A204.1 (cell line): ENCODE data around the gene LAX1.
"Not testable (repeated sequence)": the region's sequence is repeated elsewhere in the genome, so short reads cannot be mapped to it uniquely, and the experiment has no call there.

ENCODE experiments used
- FAIRE-seq: peaks from 2 replicates; lab custom pipeline; 2012; peaks lifted over from hg19 to GRCh38; lab: Jason Lieb, UNC

LAX1 gene, protein sequence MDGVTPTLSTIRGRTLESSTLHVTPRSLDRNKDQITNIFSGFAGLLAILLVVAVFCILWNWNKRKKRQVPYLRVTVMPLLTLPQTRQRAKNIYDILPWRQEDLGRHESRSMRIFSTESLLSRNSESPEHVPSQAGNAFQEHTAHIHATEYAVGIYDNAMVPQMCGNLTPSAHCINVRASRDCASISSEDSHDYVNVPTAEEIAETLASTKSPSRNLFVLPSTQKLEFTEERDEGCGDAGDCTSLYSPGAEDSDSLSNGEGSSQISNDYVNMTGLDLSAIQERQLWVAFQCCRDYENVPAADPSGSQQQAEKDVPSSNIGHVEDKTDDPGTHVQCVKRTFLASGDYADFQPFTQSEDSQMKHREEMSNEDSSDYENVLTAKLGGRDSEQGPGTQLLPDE

DNA sequence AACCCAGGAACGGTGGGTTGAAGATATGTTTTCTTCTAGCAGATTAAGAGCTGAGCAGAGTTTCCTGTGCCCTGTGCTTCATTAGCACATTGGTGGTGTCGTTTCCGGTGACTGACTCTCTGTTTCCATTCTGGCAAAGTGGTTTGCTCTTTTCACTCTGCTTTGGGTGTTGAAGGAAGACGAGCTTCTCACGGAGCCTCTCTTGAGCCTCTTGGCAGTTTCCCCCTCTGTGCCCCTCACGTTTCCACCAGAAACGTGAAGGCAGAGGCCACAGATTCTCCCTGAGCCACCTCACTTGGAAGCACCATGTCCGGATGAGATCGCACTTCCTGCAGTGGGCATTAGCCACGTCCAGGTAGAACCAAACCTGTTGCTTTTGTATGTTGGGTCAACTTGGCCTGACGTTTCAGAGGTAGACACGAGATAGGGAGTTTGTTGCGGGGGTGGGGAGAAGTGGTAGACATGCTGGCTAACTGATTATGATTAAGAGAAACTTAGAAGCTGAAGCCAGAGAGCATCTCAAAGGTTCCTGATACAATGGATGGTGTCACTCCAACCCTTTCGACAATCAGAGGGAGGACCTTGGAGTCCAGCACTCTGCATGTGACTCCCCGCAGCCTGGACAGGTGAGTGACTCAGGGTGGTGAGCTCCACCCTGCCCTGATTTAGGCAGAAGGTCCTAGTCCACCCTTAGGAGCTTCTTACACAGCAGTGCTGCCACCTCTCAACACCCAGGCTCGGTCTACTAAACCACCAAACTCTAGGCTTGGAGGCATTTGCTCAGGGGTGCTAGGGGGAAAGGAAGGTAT, at the start of gene LAX1:
Gene LAX1 (plus strand): TSS at position 155 of the 809 bp plus-strand sequence. CDS start 383 bp downstream, at position 538.
- FAIRE-seq: no peak

DNA sequence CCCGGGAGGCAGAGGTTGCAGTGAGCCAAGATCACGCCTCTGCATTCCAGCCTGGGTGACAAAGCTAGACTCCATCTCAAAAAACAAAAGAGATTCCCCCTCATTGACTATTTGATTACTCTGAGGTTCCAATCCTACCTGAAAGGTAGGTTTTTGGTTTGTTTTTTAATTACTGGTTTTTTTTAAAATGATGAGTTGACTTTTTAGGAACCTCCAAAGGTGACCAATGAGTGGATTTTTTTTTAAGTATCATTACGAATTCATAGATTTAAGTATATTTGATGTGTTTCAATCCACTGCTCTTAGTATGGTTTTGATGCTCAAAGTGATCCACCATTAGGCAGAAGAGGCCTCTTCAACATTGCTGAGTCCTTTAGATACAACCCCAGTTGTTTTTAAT, 47.9 kb upstream of the LAX1 start:
- no peak for FAIRE-seq

DNA sequence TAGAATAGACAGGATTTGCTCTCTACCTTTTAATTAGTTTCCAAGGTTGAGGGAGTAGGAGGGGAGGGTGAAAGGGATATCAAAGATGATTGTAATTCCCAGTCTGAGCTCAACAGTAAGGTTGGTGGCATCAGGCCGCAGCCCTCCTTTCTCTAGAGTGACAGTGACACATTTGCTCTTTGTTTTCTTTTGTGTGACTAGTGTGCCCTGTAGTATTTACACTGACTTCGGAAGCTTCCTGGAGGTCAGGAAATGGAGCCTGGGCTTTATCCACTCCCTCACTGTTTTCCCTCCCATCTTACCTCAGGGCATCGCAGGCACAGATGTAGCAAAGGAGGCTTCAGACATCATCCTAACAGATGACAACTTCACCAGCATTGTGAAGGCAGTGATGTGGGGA, 44.7 kb upstream of the LAX1 start:
- no peak for FAIRE-seq

DNA sequence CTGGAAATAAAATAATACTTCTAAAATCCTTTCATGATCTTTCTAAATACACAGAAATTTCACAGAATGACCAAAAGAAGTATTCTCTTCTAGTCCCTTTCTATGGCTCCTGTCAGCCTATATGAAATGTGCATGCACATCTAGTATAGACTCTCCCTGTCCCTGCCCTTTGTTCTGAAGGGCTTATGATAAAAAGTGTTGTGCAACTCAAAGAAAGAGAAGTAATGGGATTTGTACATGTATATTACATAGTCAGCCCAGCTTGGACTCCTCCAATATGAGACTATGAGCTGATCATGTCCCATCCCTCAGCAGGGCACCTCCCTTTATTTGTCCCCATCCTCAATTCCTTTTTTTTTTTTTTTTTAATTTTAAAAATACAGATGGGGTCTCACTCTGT, 42.1 kb upstream of the LAX1 start:
- FAIRE-seq: no peak

DNA sequence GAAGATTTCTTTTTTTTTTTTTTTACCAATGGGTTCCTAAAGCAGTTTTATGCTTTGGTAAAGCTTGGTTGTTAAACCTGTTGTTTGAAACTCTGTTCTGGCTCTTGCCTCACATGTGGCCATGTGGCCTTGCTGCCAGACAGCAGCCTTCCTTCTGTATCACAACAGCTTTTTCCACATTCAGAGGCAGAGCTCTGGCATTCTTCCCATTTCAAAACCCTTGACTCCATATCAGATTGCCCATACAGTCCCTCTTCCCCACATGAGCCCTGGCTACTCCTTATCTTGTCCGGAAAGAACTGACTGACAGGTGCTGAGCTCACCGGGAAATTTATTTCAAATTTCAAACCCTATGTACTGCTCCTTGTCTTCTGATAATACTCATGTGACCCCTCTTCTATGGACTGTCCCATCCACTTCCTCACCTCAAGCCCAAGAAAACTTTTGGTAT, 38.5 kb upstream of the LAX1 start:
- FAIRE-seq: no peak

DNA sequence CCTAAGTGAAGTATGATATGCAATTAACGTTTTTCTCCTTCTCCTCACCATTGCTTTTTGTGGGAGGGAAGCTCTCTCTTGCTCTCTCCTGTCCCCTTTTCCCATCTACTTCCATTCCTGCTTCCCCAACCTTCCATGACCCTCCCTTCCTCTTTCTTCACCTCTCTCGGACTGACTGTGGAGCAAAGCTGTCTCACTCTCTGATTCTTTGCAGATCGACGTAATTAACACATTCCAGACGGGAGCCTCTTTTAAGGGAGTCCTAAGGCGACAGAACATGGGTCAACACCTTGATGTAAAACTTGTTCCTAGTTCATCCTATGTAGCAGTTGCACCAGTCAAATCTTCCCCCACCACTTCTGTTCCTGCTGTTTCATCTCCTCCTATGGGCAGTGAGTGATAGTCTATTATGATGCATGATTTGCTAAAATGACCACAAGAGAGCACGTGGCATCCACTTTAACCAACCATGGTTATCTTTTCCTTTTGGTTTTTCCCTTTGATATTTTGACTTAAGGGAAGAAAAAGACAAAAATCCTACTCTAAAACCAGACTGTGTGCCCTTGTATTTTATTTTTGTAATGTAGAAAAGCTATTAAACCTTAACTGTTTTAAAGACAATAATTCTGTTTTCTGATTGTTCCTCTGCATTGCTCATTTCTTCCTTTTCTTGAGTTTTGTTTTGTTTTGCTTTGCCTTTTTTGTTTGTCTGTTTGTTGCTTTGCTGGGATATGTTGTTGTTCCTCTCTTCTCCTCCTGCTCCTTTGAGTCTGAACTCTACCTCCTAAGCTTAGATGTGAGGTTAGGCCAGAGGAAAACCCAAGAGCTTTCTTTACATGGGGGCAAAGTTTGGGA, 31.7 kb upstream of the LAX1 start:
- no peak for FAIRE-seq

DNA sequence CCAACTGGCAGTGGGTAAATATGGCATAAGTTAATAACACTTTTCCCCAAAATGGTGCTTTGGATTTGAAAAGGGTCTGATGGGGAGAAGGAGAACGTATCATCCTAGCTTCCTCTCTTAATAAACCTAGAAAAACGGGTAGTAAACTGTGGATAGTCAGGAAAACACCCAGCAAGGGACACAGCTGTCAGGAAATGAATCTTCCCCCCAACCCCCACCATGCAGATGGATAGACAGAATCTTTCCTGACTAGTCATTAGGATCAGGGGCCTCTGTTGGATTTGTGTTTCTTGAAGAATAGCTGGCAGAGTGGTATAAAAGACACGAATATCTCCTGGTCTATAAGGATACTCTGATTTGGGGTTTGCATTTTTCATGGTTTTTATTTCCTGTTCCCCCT, 22.5 kb upstream of the LAX1 start:
- FAIRE-seq: no peak

DNA sequence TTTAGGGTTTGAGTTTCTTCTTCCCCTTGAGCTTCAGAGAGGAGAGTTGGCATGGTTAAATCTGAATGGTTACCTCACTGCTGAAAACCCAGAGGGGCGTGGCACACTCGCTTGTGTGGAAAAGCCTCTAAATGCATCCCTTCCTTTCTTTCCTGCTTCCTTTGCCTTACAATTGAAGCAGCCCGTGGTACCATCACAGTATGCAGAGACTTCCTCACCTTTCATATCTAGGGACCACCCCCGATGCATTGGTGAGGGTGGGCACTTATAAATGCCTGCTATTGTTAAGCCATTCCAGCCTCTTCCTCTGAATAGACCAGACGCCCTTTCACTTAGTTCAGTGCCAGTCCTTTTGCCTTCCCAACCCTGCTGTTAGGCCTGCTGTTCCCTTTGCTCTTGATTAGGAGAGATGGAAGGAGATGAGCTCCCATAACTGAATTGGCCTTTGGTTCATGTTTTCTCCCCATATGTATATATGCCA, 21.9 kb upstream of the LAX1 start:
- no peak for FAIRE-seq

DNA sequence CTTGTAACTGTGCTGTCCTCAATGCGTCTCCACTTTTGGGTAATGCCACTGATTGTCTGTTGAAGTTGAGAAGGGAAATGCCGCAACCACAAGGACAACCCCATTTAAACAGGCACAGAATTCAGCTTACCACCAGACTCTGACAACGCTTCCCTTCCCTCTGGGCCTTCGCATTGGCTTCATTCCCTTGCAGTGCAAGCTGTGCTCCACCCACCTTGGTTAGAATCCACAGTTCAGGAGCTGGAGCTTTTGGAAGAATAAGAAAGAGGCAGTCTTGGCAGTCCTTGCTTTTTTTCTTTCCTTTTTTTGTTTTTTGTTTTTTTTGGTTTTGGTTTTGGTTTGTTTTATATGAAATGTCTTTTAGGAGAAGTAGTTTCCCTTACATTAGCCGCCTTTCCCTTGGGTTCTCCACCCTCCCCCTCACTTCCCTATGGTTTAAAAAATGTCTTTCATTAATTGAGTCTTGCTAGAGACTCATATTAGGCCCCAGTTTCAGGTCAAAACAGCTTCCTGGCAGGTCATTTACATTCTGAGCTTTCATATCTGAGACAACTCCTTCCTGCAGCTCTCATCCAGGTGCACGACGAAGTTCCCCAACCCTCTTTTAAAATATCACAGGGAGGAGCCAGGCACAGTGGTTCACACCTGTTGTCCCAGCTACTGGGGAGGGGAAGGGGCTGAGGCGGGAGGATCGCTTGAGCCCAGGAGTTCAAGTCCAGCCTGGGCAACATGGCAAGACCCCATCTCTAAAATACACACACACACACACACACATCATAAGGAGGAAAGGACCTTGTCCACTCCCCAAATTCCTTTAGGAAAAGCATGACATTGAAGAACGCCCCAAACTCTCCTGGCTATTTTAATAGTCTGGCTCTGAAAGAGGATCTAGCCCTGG, 20.7 kb upstream of the LAX1 start:
- no peak for FAIRE-seq

DNA sequence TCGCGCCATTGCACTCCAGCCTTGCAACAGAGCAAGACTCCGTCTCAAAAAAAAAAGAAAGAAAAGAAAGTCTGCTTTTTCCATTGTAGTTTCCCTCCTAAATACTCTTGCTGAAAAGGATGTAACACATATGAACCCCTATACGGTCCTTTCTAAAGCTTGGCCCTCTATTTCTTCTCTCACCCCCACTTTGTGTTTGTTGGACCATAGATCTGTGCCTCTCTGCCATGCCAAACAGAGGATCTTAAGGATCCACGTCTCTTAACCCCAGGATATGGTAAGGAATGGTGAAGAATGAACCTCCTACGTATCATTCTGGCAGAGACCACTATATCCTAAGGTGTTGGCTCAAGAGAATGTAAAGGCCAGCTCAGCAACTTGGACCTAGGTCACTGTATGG, 18.7 kb upstream of the LAX1 start:
- no peak for FAIRE-seq

DNA sequence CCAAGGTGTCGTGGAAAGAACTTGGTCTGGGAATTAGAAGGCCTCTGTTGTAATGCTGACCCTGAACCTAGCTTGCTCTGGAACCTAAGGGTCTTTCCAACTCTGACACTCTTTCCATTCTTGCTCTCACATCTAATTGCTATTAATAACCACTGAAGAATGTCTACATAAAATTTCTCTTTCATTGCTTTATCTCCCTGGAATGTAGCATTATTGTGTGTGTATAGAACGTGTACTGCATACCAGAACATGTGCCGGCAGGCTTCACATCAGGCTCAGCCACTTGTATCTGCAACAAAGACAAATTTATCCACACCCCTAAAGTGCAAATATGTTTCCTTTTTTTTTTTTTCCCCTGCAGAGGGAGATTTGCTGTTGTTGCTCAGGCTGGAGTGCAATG, 13.9 kb upstream of the LAX1 start:
- no peak for FAIRE-seq

DNA sequence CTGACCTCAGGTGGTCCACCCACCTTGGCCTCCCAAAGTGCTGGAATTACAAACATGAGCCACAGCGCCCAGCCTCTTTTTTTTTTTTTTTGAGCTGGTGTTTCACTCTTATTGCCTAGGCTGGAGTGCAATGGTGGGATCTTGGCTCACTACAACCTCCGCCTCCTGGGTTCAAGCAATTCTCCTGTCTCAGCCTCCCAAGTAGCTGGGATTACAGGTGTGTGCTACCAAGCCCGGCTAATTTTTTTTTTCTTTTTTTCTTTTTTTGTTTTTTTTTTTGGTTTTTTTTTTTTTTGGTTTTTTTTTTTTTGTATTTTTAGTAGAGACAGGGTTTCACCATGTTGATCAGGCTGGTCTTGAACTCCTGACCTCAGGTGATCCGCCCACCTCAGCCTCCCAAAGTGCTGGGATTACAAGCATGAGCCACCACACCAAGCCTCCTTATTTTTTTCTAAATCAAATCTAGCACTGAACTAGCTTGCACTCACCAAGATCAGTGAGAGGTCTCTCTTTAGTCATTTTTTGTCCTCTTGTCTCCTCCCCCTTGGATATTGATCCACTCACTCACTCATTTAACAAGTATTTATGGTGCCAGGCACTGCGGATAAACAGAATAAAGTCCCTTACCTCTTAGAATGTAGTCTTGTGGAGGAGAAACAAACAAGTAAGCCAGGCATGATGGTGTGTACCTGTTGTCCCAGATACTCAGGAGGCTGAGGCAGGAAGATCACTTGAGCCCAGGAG, 13.2 kb upstream of the LAX1 start:
- not testable (repeated sequence) for FAIRE-seq

DNA sequence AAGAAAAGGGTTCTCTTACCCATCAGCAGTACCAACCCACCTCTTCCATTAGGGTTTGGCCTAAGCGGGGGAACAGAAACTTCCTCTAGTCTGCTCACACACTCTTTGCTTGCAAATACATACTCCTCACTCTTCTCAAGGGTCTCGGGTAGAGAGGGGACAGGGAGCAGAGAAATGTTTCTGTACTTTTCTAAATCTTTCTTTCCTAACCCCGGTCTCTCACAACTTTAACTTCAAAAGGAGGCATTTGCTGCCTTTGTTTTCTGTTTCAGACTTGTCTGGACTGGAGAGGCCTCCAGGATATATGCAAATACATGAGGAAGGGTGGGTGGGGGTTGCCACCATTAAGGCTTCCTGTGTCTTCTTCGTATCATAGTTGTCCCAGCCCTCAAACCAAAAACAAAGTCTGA, 10.5 kb upstream of the LAX1 start:
- no peak for FAIRE-seq

DNA sequence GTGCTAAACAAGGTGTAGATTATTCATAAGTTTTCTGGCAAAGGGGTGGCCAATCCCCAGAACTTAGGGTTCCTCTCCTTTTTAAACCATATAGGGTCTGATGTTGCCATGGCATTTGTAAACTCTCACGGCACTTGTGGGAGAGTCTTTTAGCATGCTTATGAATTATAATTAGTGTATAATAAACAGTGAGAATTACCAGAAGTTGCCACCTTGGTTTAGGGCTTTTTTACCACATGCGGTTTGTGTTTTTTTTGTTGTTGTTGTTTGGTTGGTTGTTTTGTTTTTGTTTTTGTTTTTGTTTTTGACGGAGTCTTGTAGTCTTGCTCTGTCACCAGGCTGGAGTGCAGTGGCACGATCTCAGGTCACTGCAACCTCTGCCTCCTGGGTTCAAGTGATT, 8.9 kb upstream of the LAX1 start:
- FAIRE-seq: no peak

DNA sequence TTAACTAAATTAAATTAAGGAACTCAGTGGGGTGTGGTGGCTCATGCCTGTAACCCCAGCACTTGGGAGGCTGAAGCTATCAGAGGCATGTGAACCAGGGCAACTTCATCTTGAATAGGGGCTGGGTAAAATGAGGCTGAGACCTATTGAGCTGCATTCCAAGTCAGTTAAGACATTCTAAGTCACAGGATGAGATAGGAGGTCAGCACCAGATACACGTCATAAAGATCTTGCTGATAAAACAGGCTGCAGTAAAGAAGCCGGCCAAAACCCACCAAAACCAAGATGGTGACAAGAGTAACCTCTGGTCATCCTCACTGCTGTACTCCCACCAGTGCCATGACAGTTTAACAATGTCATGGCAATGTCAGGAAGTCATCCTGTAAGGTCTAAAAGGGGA, 6.2 kb upstream of the LAX1 start:
- FAIRE-seq: not testable (repeated sequence)

DNA sequence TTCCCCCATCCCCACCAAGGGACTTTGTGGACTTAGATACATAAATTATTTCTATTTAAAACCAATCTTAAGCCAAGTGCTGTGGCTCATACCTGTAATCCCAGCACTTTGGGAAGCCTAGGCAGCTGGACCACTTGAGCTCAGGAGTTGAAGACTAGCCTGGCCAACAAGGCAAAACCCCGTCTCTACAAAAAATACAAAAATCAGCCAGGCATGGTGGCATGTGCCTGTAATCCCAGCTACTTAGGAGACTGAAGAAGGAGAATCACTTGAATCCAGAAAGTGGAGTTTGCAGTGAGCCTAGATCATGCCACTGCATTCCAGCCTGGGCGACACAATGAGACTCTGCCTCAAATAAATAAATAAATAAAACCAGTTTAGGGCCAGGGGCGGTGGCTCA, 4.5 kb upstream of the LAX1 start:
- FAIRE-seq: no peak

DNA sequence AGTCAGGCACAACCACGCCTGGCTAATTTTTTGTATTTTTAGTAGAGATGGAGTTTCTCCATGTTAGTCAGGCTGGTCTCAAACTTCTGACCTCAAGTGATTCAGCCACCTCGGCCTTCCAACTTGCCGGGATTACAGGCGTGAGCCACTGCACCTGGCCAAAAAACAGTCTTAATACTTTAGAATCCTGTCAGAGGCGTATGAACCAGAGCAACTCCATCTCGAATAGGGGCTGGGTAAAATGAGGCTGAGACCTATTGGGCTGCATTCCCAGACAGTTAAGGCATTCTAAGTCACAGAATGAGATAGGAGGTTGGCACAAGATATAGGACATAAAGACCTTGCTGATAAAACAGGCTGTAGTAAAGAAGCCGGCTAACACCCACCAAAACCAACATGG, 3.0 kb upstream of the LAX1 start:
- not testable (repeated sequence) for FAIRE-seq

DNA sequence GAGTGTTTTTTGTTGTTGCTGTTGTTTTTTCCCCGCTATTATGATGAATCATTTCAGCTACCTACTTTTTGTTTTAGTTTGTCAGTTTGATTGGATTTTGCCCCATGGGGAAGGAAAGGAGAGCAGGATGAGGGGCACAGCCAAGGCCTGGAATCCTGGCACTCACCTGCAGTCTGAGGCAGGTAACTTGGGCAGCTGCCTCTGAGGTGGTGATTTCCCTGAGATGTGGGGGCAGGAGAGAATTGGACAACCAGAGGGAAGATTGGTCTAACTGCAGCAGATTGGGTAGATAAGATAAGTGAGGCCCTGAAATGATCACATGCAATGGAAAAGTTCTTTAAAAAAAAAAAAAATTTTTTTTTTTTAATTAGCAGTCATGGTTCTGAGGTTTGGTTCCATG, 1.5 kb upstream of the LAX1 start:
- FAIRE-seq: no peak

DNA sequence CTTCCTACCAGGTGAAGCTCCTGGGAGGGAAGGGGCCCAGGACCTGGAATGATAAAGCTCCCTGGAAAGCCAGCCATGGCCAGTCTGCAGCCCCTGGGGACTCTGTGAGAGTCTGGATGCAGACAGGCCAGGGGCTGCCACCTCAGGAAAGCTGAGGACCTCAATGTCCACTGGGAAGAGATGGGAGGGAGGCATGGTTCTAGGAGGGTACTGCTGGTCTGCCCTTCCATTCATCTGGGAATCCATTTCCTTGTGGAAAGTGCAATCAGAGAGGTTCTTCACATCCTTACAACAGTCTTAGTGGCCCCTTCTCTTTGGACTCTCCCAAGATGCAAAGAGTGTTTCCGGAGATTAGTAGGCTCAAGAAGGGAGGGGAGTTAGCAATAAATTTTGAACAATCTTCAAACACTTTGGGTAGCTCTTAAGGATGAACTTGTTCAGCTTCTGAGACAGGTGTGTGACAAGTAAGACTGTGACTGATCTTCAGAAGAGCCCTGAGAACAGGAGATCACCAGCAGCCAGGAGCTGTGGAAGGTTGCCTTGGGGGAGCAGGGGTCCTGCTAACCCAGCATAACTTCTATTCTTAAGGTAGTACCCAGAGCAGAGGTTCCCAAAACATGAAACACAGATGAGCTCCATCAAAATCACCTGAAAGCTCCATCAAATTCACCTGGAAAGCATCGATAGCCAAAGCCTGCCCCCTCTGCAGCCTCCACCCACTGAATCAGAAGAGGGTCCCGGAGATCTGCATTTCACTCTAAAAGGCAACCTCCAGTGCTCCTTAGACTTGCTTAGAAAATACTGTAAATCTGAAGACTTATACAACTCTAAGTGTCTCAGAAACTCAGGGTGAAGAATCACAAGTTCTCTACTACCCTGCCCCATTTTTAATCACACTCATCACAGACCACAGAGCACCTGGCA, 616 bp upstream of the LAX1 start:
- no peak for FAIRE-seq

DNA sequence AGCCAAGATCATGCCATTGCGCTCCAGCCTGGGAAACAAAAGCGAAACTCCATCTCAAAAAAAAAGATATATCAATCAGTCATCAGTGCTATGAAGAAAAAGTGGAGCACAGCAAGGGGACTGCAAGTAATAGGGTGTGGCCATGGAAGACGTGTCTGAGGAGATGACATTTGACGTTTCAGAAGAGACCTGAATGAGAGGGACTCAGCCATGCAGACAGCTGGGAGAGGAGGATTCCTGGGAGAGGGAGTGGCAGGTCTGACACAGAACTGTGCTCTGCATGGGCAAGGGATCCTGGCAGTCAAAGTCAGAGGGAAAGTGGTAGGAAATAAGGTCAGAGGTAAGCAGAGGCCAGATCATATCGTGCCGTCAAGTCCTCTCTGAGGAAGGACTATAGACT, 3.3 kb downstream of the LAX1 start:
- FAIRE-seq: no peak
